ENCODE data around the gene UBL5.
"Not testable (repeated sequence)": the region's sequence is repeated elsewhere in the genome, so short reads cannot be mapped to it uniquely, and the experiment has no call there.

Gene UBL5

GRCh38 chr19:9827289-9828238, at the start of gene UBL5:
Gene UBL5, plus strand, starts transcription at chr19:9827918. Its CDS starts 420 bp downstream, at chr19:9828338.
- peak; percentile 92 for DNase-seq

GRCh38 chr19:9782338-9782737, 45.4 kb upstream of the UBL5 start:
- no peak for DNase-seq

- not testable (repeated sequence) for DNase-seq
Measured at GRCh38 chr19:9784163-9784496, 43.6 kb upstream of the UBL5 start.

DNA sequence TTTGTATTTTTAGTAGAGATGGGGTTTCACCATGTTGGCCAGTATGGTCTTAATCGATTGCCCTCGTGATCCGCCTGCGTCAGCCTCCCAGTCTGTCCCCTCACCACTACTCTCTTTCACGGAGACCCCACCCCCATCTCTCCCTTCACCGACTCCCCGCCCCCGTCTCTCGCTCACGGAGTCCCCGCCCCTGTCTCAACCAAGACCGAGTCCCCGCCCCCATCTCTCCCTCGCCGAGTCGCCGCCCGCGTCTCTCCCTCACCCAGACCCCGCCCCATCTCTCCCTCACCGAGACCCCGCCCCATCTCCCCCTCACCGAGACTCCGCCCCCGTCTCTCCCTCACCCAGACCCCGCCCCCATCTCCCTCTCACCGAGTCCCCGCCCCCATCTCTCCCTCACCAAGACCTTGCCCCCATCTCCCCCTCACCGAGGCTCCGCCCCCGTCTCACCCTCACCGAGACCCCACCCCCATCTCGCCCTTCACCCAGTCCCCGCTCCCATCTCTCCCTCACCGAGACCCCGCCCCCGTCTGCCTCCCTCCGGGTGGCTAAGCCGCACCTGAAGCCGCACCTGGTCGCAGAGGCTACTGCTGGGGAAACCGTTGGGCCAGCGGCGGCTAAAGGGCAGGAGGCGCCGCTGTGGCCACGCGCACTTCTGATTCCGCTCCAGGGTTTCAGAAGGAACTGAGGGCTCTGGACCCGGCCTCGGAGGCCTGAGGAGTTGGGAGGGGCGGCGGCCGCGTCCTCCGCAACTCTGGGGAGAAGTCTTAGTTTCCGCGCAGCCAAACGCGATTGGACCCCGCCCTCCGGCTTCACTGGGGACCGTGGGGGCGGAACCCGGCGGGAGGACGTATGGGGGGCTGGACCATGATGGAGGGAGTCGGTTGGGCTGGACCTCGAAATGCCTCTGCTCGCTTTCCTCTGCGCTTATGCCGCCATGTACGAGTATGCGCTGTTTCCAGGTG, 42.1 kb upstream of the UBL5 start:
- DNase-seq, result peak; percentile 96

GRCh38 chr19:9786342-9786741, 41.4 kb upstream of the UBL5 start:
- DNase-seq, result no peak

DNA sequence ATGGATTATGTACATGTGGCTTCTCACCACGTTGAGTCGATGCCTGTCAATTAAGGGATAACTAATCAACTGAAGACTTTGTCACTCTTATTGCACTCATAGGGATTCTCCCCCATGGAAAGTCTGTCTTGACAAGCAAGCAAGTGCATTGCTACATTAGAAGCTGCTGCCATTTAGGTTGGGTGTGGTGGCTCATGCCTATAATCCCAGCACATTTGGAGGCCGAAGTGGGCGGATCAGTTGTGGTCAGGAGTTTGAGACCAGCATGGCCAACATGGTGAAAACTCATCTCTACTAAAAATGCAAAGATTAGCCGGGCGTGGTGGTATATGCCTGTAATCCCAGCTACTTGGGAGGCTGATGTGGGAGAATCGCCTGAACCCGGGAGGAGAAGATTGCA, 40.9 kb upstream of the UBL5 start:
- DNase-seq, result no peak

- not testable (repeated sequence) for DNase-seq
Measured at GRCh38 chr19:9788604-9789003, 39.1 kb upstream of the UBL5 start.

DNA sequence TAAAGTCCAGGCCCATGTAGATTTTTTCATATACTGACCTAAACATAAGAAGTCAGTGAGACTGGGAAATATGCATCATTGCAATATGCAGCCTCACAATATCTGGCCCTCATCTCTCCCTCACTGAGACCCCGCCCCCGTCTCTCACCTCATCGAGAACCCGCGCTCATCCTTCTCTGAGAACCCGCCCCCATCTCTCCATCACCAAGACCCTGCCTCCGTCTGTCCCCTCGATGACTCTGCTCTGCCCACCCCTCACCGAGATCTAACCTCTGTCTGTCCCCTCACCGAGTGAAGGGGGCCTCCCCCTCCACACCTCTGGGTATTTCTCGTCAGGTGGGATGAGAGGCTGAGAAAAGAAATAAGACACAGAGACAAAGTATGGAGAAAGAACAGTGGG, 38.7 kb upstream of the UBL5 start:
- DNase-seq, result no peak

- not testable (repeated sequence) for DNase-seq
Measured at GRCh38 chr19:9789579-9789978, 38.1 kb upstream of the UBL5 start.

GRCh38 chr19:9791073-9791367, 36.7 kb upstream of the UBL5 start:
- not testable (repeated sequence) for DNase-seq

- DNase-seq, result peak; percentile 96
Measured at GRCh38 chr19:9791552-9792205, 36.0 kb upstream of the UBL5 start.

GRCh38 chr19:9792206-9793070, 35.3 kb upstream of the UBL5 start:
- peak; percentile 95 for DNase-seq

- peak; percentile 73 for DNase-seq
Measured at GRCh38 chr19:9793071-9793591, 34.6 kb upstream of the UBL5 start.

GRCh38 chr19:9796113-9796773, 31.5 kb upstream of the UBL5 start:
- peak; percentile 95 for DNase-seq

- DNase-seq, result no peak
Measured at GRCh38 chr19:9797871-9798270, 29.8 kb upstream of the UBL5 start.

DNA sequence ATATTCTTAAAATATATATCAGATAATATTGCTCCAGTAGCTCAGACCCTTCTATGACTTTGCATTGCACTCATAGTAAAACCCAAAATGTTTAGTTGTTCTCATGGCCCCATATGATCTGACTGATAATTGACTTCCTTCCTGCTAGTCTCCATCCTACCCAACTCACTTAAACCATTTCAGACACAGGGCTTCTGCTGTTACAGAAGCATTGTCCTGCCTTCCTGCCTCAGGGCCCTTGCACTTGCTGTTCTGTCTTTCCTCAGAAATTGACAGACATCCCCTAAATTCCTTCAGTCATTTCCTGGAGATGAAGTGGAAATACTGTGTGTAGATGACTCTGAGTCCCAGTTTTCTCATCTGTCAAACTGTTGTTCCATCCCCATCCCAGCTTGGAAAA, 28.6 kb upstream of the UBL5 start:
- no peak for DNase-seq

DNA sequence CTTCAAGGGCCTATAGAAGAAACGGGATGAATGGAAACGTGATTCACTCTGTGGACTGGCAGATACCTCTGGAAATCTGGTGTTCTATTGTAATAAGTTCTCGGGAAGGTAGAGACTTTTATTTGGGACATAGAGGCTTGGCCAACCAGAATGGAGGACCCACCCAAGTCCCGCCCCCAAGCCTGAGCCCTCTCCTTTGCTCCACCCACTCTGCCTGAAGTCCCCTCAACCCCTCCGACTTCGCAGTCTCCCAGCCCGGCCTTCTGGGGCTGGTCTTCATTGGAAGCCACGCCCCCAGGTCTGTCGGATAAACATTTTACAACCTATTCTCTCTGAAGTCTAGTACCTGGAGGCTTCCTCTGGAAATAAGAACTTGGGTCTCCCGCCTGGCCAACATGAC, 25.7 kb upstream of the UBL5 start:
- DNase-seq, result no peak

- DNase-seq, result no peak
Measured at GRCh38 chr19:9806803-9807202, 20.9 kb upstream of the UBL5 start.

GRCh38 chr19:9808855-9809824, 18.6 kb upstream of the UBL5 start:
- peak; percentile 73 for DNase-seq

DNA sequence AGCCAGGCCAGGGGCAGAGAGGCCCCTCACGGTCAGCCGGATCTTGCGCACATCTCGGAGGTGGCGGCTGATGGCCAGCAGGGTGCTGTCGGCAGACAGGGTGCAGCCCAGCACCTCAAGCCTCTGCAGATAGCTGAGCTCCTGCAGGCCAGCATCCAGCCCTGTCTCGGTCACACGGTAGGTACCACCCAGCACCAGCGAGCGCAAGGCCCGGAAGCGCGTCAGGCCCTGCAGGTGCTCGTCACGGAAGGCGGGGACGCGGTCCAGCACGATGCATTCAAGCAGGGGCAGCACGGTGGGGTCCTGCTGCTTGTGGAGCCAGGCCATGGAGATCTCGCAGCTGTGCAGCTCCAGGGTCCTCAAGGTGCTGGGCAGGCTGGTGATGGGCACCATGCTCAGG, 16.6 kb upstream of the UBL5 start:
- DNase-seq, result no peak
